Uterus (tissue), 4 donors: ENCODE data around the gene BMPR1A. TPM values are rescaled to one million over a fixed set of nuclear protein-coding genes. Genes with fewer than 3 reads are reported as not detected.
A peak's percentile ranks its signal among the peaks of the same experiment; 100 is the strongest.
"Not testable (repeated sequence)": the region's sequence is repeated elsewhere in the genome, so short reads cannot be mapped to it uniquely, and the experiment has no call there.

Source experiments
- DNase-seq, 2 donors: peaks; one replicate each; pipeline ENCODE4 v3.0.0-alpha.2; 2019 to 2020
- H3K27ac ChIP-seq, 2 donors: fragments of 200-600 bp; sonication (generic); 1 replicate in 1 of 2; 2 replicates in 1 of 2; pipeline ENCODE4 v1.5.1; 2016 to 2018
- H3K27me3 ChIP-seq, 2 donors: fragments of 200-600 bp; sonication (generic); one replicate each; pipeline ENCODE4 v1.5.1; 2018 to 2019; ENCODE audit warnings: control low read depth in 1 of 2
- H3K36me3 ChIP-seq, 2 donors: fragments of 200-600 bp; sonication (generic); one replicate each; pipeline ENCODE4 v1.5.1; 2019; ENCODE audit warnings: control low read depth in 1 of 2
- H3K4me1 ChIP-seq, 2 donors: fragments of 200-600 bp; sonication (generic); one replicate each; pipeline ENCODE4 v1.5.1; 2018 to 2019; ENCODE audit warnings: control low read depth in 1 of 2
- H3K4me3 ChIP-seq, 2 donors: fragments of 200-600 bp; sonication (generic); 1 replicate in 1 of 2; 2 replicates in 1 of 2; pipeline ENCODE4 v1.5.1; 2018 to 2019; ENCODE audit warnings: mild to moderate bottlenecking in 1 of 2
- H3K9me3 ChIP-seq, 2 donors: fragments of 200-600 bp; sonication (generic); one replicate each; pipeline ENCODE4 v1.5.1; 2019; ENCODE audit warnings: control low read depth in 1 of 2
- POLR2A ChIP-seq, 2 donors: fragments of 450-650 bp; IDR thresholded peaks; one replicate each; pipeline ENCODE4 v1.6.1; 2016; ENCODE audit warnings: antibody characterized with exemption in 2 of 2, mild to moderate bottlenecking in 1 of 2, moderate library complexity in 1 of 2
- intact Hi-C: fragments of 100-400 bp; cut with DNase I; formaldehyde crosslinking; loops from one replicate; pipeline ENCODE4 v1.15.1; 2023; ENCODE audit warnings: low total_unique reads
- total RNA-seq, 4 donors: library from RNA; depleted of rRNA in 3 of 4; stranded (reverse); fragments of >200 nt in 3 of 4; gene quantifications; one replicate each; pipeline versions ENCODE4 v1.1.0 to v1.2.4, GENCODE V29; 2014 to 2023
- TF ChIP-seq, protein P1 (sequence below), 4 experiments: fragments of 200-600 bp in 2 of 4; fragments of 450-650 bp in 2 of 4; sonication (generic) in 2 of 4; IDR thresholded peaks; one replicate each; pipeline ENCODE4 v1.5.1; 2016 to 2019; ENCODE audit warnings: antibody characterized with exemption in 4 of 4, mild to moderate bottlenecking in 2 of 4, moderate library complexity in 1 of 4
- donor health status: DM: yes; HTN: yes; CAD: no.

Gene BMPR1A
- total RNA-seq, 4 donors from 2014 or later, result 27.4 to 175 (median 69.2) TPM

DNA sequence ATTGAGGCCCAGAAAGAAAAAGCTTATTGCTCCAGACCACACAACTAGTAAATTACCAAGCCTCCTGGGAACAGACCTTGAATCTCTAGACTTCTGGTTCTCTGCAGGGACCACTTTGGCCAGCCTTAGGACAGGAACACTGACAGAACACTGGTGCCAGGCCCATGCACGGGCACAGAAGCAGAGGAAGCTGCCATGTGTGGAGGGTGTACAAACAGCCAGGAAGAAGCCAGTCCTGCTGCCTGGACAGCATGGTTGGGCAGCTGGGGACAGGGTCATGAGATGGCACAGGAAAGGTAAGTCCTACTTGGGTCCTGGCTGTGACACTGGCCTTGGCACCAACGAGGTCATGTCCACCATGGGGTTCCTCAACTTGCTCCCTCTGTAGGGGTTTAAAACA lies 181.8 kb downstream of the BMPR1A start:
- H3K36me3 ChIP-seq, result no peaks in the 10 kb centered on the region
- no peak overlapping the region for H3K4me3 ChIP-seq
- peaks cover 0 to 4% of the 10 kb centered on the region in 2 donors for H3K4me1 ChIP-seq
- no peak overlapping the region for H3K27ac ChIP-seq
- DNase-seq, result no peak
- H3K27me3 ChIP-seq, result no peaks in the 10 kb centered on the region
- TF ChIP-seq, protein P1, sequence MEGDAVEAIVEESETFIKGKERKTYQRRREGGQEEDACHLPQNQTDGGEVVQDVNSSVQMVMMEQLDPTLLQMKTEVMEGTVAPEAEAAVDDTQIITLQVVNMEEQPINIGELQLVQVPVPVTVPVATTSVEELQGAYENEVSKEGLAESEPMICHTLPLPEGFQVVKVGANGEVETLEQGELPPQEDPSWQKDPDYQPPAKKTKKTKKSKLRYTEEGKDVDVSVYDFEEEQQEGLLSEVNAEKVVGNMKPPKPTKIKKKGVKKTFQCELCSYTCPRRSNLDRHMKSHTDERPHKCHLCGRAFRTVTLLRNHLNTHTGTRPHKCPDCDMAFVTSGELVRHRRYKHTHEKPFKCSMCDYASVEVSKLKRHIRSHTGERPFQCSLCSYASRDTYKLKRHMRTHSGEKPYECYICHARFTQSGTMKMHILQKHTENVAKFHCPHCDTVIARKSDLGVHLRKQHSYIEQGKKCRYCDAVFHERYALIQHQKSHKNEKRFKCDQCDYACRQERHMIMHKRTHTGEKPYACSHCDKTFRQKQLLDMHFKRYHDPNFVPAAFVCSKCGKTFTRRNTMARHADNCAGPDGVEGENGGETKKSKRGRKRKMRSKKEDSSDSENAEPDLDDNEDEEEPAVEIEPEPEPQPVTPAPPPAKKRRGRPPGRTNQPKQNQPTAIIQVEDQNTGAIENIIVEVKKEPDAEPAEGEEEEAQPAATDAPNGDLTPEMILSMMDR (IDR thresholded peaks at IDR 0.05), result no peak
- no peak for TF ChIP-seq POLR2A (IDR thresholded peaks at IDR 0.05)
- intact Hi-C loops, result no loop called here
- no peaks in the 10 kb centered on the region for H3K9me3 ChIP-seq

DNA sequence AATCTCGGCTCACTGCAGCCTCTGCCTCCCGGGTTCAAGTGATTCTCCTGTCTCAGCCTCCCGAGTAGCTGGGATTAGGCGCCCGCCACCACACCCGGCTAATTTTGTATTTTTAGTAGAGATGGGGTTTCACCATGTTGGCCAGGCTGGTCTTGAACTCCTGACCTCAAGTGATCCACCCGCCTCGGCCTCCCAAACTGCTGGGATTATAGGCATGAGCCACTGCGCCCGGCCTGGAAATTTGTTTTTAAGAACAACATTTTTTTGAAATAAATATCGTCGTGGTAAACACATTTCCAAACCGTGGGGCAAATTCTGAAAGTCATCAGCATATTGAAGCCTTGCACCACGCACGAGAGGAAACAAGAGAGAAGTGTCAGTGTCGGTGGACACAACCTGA lies 183.7 kb downstream of the BMPR1A start:
- DNase-seq, H3K9me3 ChIP-seq, intact Hi-C loops, H3K27me3 ChIP-seq, H3K36me3 ChIP-seq, H3K4me1 ChIP-seq, H3K4me3 ChIP-seq: not testable (repeated sequence)
- peak overlapping the region in 1 of 2 donors; percentile 31 for H3K27ac ChIP-seq

DNA sequence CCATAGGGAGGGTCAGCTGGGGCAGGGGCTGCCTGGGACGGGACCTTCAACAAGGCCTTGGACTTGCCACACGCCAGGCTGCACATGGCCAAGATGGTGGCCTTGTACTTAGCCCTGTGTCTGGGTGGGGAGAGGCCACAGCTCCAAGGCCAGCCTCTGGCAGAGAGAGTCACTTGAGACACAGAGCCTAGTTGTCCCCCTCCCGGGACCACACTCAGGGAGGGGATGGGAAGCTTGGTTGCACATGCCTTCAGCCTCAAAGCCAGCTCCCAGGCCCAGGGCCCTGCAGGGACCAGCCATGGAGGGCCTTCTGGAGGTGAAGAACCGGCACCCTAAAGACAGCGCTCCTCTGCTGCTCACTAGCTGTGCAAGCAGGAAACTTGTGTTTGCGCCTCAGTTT lies 184.3 kb downstream of the BMPR1A start:
- Histone ChIP-seq H3K27me3 (no peaks in the 10 kb centered on the region), H3K4me3 (no peak overlapping the region), H3K27ac (no peak overlapping the region), H3K36me3 (no peaks in the 10 kb centered on the region), H3K4me1 (peaks cover 0 to 4% of the 10 kb centered on the region in 2 donors), H3K9me3 (no peaks in the 10 kb centered on the region)
- DNase-seq, result no peak
- TF ChIP-seq, protein P1 (IDR thresholded peaks at IDR 0.05), result no peak
- TF ChIP-seq POLR2A (IDR thresholded peaks at IDR 0.05), result no peak
- intact Hi-C loops, result no loop called here

DNA sequence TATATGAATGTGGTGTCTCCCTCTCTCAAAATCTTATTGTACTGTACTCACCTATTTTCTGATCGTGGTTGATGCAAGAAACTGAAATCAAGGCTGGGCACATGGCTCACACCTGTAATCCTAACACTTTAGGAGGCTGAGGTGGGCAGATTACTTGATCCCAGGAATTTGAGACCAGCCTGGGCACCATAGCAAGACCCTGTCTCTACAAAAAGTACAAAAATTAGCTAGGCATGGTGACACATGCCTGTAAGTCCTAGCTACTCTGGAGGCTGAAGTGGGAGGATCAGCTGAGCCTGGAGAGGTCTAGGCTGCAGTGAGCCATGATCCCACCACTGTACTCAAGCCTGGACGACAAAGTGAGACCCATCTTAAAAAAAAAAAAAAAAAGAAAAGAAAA lies 185.0 kb downstream of the BMPR1A start:
- H3K4me1 ChIP-seq, result peaks cover 0 to 4% of the 10 kb centered on the region in 2 donors
- intact Hi-C loops, result no loop called here
- no peak for DNase-seq

DNA sequence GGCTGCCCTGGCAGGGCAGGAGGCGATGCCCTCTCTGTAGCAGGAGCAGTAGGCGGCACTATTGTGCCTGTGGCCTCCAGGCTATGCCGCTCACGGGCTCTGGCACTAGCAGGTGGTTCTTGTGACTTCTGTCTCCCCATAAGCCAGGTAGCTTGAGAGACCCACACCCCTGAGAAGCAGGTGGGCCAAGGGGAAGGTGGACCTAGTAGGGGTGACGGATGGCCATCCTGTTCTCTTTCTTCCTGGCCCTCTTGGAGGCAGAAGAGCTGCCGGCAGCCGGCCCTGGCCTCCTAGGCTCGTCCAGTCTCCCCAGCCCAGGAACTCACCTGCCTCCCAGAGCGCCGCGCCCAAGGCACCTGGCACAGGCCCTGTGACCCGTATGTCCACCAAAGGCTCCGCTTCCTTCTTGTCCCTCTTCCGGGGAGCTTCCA lies 185.6 kb downstream of the BMPR1A start:
- intact Hi-C loops, result no loop called here
- H3K4me1 ChIP-seq, result peaks cover 0 to 4% of the 10 kb centered on the region in 2 donors
- DNase-seq, result no peak
- H3K36me3 ChIP-seq, result no peaks in the 10 kb centered on the region
- TF ChIP-seq, protein P1 (IDR thresholded peaks at IDR 0.05), result no peak
- no peak for TF ChIP-seq POLR2A (IDR thresholded peaks at IDR 0.05)
- no peaks in the 10 kb centered on the region for H3K27me3 ChIP-seq
- H3K4me3 ChIP-seq, result no peak overlapping the region
- no peak overlapping the region for H3K27ac ChIP-seq
- no peaks in the 10 kb centered on the region for H3K9me3 ChIP-seq

More for the DNA sequence above, 185.0 kb downstream of the BMPR1A start:
- Histone ChIP-seq H3K36me3 (no peaks in the 10 kb centered on the region), H3K9me3 (no peaks in the 10 kb centered on the region), H3K27ac (no peak overlapping the region), H3K4me3 (no peak overlapping the region), H3K27me3 (no peaks in the 10 kb centered on the region)
- no peak for TF ChIP-seq POLR2A (IDR thresholded peaks at IDR 0.05)
- TF ChIP-seq, protein P1 (IDR thresholded peaks at IDR 0.05), result no peak
